DND-41 (cell line): ENCODE measurements around the gene HHIP.

Experiments
- ATAC-seq: fragments of 200-7000 bp; cut with Tn5 transposase; 3 replicates; pipeline ENCODE4 v1.9.1; 2021; ENCODE audit warnings: low read depth; ENCODE audit not compliant: insufficient read depth
- DNase-seq: peaks from one replicate; pipeline ENCODE4 v3.0.0-alpha.2; 2020
- H2AFZ ChIP-seq: 2 replicates; pipeline ENCODE4 v1.6.0; 2012; ENCODE audit warnings: low read depth, low read length
- H3K27ac ChIP-seq: 2 replicates; pipeline ENCODE4 v1.5.1; 2012; ENCODE audit warnings: low read length, inconsistent platforms
- H3K27me3 ChIP-seq: fragments of 200-600 bp; sonication (generic); 2 replicates; pipeline ENCODE4 v1.6.0; 2012; ENCODE audit warnings: low read length, mild to moderate bottlenecking, inconsistent platforms; ENCODE audit not compliant: insufficient read depth, poor library complexity
- H3K36me3 ChIP-seq: 2 replicates; pipeline ENCODE4 v1.5.1; 2012; ENCODE audit warnings: low read length, inconsistent platforms; ENCODE audit not compliant: insufficient read depth
- H3K4me1 ChIP-seq: 2 replicates; pipeline ENCODE4 v1.5.1; 2012; ENCODE audit warnings: mild to moderate bottlenecking, low read length; ENCODE audit not compliant: insufficient read depth
- H3K4me2 ChIP-seq: 2 replicates; pipeline ENCODE4 v1.6.0; 2012; ENCODE audit warnings: mild to moderate bottlenecking, moderate library complexity, low read length, inconsistent platforms; ENCODE audit not compliant: insufficient read depth
- H3K4me3 ChIP-seq, 2 experiments: fragments of 200-600 bp in 1 of 2; shearing (Covaris generic) in 1 of 2; 2 replicates each; pipeline ENCODE4 v1.5.1; 2012 to 2016; ENCODE audit warnings: inconsistent platforms in 2 of 2, low read length in 2 of 2, mild to moderate bottlenecking in 2 of 2, low read depth in 1 of 2, moderate library complexity in 1 of 2
- H3K79me2 ChIP-seq: 2 replicates; pipeline ENCODE4 v1.6.0; 2012; ENCODE audit warnings: low read length, inconsistent platforms; ENCODE audit not compliant: insufficient read depth
- H3K9ac ChIP-seq: 2 replicates; pipeline ENCODE4 v1.6.0; 2012; ENCODE audit warnings: low read depth, mild to moderate bottlenecking, inconsistent platforms, low read length, moderate library complexity
- H3K9me3 ChIP-seq: 2 replicates; pipeline ENCODE4 v1.5.1; 2012; ENCODE audit warnings: low read length, moderate library complexity, mild to moderate bottlenecking, inconsistent platforms; ENCODE audit not compliant: insufficient read depth, severe bottlenecking
- H4K20me1 ChIP-seq: 2 replicates; pipeline ENCODE4 v1.6.0; 2012; ENCODE audit warnings: low read length; ENCODE audit not compliant: insufficient read depth
- EZH2 ChIP-seq: IDR thresholded peaks from 3 replicates; pipeline ENCODE4 v1.6.1; 2012; ENCODE audit warnings: borderline replicate concordance, low read depth, mild to moderate bottlenecking, moderate library complexity, low read length, inconsistent platforms; ENCODE audit not compliant: severe bottlenecking
- TF ChIP-seq, protein P1 (sequence below): IDR thresholded peaks from 2 replicates; pipeline ENCODE4 v1.5.1; 2012; ENCODE audit warnings: borderline replicate concordance, low read length, moderate library complexity, mild to moderate bottlenecking; ENCODE audit not compliant: poor library complexity, severe bottlenecking; ENCODE audit errors: extremely low read depth

HHIP gene

DNA sequence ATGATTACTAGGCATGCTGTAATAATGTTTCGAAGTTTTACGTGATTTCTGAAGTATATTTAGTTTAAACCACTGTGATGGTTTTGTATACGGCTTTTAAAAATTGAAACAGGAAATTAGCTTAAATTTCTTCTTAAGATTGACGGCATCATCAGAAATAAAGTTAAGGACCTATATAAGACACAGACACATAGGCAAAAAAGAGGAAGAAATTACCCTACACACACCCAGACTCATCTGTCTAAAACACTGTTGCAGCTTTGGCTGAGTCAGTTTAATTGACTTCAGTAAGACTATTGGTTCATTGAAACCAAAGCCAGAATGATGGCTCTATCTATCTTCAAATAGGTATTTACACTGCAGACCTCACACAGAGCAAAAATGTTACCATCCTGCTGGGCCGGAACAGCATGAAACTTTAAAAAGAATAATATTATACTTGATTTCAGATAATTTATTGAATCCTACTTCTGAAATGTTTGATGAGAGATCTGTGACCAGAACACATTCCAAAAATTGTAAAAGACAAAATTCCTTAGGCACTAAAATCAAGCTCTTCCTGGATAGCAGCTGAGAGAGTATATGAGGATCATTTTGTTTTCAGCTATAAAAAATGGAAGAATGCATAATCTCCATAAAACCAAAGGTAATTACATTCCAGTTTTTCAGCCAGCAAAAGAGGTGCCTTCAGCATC, 4.5 kb downstream of the HHIP start:
- Histone ChIP-seq H3K36me3 (peaks cover 14% of the 10 kb centered on the region; the same call in 1 of the 2 replicates), H3K9ac (peak overlapping the region; percentile 74), H2AFZ (no peak overlapping the region), H3K9me3 (no peaks in the 10 kb centered on the region), H3K4me2 (peak overlapping the region; percentile 70), H4K20me1 (no peaks in the 10 kb centered on the region), H3K4me3 (peak overlapping the region in 1 of 2 experiments; percentile 78; a peak in 2 of 4 replicates), H3K79me2 (peaks cover 82% of the 10 kb centered on the region), H3K27ac (peak overlapping the region; percentile 90), H3K4me1 (peaks cover 50% of the 10 kb centered on the region), H3K27me3 (no peaks in the 10 kb centered on the region)
- ATAC-seq (no peak), DNase-seq (no peak)
- TF ChIP-seq, protein P1, sequence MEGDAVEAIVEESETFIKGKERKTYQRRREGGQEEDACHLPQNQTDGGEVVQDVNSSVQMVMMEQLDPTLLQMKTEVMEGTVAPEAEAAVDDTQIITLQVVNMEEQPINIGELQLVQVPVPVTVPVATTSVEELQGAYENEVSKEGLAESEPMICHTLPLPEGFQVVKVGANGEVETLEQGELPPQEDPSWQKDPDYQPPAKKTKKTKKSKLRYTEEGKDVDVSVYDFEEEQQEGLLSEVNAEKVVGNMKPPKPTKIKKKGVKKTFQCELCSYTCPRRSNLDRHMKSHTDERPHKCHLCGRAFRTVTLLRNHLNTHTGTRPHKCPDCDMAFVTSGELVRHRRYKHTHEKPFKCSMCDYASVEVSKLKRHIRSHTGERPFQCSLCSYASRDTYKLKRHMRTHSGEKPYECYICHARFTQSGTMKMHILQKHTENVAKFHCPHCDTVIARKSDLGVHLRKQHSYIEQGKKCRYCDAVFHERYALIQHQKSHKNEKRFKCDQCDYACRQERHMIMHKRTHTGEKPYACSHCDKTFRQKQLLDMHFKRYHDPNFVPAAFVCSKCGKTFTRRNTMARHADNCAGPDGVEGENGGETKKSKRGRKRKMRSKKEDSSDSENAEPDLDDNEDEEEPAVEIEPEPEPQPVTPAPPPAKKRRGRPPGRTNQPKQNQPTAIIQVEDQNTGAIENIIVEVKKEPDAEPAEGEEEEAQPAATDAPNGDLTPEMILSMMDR: no peak
- TF ChIP-seq EZH2: no peak

DNA sequence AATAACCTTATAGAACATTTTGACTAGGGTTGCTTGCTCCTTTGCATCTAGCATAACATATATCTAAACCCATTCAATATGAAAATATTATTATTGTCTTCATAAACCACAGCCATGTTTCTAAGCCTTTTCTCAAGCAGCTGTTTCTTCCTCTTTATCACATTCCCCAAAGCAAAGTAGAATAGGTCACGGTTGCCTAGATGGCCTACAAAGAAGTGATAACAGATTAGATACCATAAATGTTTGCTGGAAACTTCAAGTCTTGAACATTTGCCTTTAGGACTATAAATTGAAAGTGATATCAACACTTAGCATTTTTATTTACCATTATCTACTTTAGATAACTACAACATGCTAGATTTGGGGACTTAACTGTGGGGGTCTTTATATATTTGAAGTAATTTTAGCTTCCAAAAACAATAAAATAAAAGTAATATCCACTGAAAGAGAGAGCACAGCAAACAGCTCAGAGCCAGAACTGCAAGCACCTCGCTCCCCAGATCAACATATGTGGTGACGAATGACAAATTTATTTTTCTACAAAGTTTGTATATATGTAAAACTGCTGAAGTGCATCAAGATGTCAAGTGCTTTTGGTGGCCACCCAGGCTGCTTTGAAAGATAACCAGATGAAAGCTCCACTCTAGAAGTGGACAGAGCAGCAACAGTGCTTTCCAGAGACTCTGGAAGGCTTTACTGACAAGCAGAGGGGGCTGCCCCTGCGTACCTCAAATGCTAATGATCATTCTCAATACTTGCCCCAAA, 8.0 kb downstream of the HHIP start:
- Histone ChIP-seq H3K4me3 (no peak overlapping the region), H3K9ac (no peak overlapping the region)

DNA sequence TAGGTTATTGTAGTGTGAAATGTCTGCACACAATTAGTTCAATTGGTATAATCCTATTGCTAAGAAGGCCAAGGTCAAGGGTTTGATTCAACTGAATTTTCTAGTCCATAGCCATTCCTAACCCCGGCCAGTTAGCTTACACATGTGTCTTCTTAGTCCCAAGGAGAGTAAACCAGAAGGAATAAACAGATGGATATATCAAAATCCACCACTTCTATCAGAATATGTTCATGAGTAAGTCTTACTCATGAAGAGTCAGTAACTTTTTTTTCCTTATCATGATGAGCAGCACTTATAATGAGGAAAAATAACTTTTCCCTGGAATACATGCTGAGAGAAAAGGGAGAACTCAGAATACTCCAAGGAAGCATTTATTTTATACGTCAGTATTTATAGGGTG, 9.5 kb downstream of the HHIP start:
- no peak overlapping the region for H3K4me3 ChIP-seq
- H3K27me3 ChIP-seq: no peaks in the 10 kb centered on the region
- peaks cover 56% of the 10 kb centered on the region for H3K79me2 ChIP-seq
- peak overlapping the region; percentile 48 for H3K27ac ChIP-seq
- H3K36me3 ChIP-seq: peaks cover 16% of the 10 kb centered on the region; the same call in 1 of the 2 replicates
- no peaks in the 10 kb centered on the region for H3K9me3 ChIP-seq
- no peak for TF ChIP-seq EZH2
- TF ChIP-seq, protein P1: no peak
- no peak overlapping the region for H3K9ac ChIP-seq
- no peaks in the 10 kb centered on the region for H4K20me1 ChIP-seq
- DNase-seq (no peak), ATAC-seq (no peak)
- H3K4me2 ChIP-seq: no peak overlapping the region
- no peak overlapping the region for H2AFZ ChIP-seq
- peaks cover 43% of the 10 kb centered on the region for H3K4me1 ChIP-seq

More for the DNA sequence above, 8.0 kb downstream of the HHIP start:
- Histone ChIP-seq H3K27ac (no peak overlapping the region), H3K27me3 (no peaks in the 10 kb centered on the region), H3K4me1 (peaks cover 58% of the 10 kb centered on the region), H4K20me1 (no peaks in the 10 kb centered on the region), H3K79me2 (peaks cover 63% of the 10 kb centered on the region), H3K4me2 (no peak overlapping the region), H3K9me3 (no peaks in the 10 kb centered on the region), H3K36me3 (peaks cover 16% of the 10 kb centered on the region; the same call in 1 of the 2 replicates), H2AFZ (no peak overlapping the region)
- DNase-seq: no peak
- no peak for TF ChIP-seq EZH2
- TF ChIP-seq, protein P1: no peak
- no peak for ATAC-seq
